Effector CD4-positive, alpha-beta T cell (primary cell): ENCODE data around the gene WDR5.

ENCODE experiments used
- DNase-seq: peaks from one replicate; pipeline ENCODE4 v3.0.0-alpha.2; 2020

Gene WDR5

GRCh38 chr9:134189470-134190231 is 53.8 kb downstream of the WDR5 start:
- DNase-seq, result no peak

- DNase-seq, result no peak
Measured at GRCh38 chr9:134190232-134191121, 54.6 kb downstream of the WDR5 start.

- no peak for DNase-seq
Measured at GRCh38 chr9:134191455-134192209, 55.8 kb downstream of the WDR5 start.

DNA sequence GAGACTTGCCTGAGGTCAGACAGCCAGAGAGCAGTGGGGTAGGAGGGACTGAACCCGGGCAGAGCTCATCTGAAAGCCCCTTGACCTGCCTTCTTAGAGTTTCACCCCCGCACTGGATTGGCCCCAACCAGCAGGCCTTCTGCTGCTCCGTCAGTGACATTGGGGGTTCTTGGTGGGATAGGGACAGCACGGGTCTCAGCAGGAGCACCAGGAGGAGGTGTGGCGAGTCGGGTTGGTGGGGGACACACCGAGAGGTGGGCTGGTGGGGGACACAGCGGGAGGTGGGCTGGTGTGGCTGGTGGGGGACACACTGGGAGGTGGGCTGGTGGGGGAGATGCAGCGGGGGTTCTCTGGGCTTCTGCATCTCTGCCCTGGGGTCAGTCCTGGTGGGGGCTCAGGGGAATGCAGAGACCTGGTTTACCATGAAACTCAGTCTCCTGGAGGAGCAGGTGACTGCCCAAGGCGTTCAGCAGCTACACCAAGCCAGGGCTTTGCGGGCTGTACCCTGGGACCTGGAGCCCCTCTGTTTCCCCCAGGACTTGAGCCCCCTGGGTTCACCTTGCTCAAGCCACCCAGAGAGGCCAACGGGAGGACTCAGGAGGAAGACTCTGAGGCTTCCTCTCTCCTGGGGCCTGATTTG is 56.5 kb downstream of the WDR5 start:
- no peak for DNase-seq

DNA sequence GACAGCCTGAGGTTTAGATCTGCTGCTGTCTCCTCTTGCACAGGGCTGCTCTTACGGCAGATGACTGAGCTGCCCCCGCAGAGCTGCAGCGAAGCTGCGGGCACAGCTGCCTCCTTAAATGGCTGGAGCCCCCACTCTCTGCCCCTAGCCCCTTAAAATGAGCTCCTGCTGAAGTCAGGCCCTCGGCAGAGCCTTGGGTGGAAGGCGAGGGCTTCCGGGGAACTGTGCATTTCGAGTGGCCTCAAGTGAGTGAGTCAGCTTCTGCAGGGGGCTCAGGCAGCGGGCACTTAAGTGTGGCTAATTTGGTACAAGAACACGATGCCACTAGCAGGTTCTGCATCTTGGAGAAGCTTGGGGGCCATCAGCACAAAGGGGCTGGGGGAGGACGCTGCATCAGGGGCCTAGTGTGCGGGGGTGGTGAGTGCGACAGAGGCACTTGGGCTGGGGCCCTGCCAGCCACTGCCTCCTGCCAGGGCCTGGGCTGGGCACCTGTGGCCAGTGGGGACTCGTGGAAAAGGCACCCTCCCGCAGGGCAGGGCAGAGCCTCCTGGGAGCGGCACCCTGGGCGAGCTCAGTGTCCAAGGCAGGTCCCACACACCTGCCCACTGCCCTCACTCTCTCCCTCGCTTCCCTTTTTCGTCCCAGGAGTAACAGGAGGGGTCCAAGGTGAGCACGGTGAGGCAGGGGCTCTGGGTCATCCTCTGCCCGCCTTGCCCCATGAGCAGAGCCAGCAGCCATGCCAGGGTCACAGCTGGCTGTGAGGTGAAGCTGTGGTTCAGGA is 57.3 kb downstream of the WDR5 start:
- DNase-seq, result no peak

DNA sequence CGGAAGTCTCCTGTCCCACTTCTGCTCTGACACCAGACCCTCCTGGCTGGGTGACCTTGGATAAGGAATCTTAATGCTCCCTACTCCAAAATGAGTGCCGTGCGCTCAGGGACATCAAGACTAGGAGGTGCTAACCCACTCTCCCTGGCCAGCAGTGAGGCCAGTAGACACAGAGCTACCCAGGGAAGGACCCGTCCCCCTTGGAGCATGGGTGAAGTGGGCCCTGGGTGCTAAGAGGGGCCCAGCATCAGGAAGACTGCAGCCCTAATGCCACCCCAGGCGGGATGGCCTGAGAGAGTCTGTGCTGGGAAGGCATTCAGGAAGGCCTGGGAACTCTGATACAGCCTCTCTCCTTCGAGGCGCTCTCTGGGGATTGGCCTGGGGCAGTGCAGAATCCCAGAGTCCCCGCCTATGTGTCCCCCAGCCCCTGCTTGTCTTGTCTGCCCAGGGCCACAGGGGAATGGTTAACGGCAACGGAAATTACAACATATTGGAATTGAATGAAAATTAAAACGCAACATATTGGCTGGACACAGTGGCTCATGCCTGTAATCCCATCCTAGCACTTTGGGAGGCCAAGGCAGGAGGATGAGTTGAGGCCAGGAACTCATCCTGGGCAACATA is 58.1 kb downstream of the WDR5 start:
- DNase-seq, result no peak

- DNase-seq, result no peak
Measured at GRCh38 chr9:134195558-134195957, 59.7 kb downstream of the WDR5 start.

DNA sequence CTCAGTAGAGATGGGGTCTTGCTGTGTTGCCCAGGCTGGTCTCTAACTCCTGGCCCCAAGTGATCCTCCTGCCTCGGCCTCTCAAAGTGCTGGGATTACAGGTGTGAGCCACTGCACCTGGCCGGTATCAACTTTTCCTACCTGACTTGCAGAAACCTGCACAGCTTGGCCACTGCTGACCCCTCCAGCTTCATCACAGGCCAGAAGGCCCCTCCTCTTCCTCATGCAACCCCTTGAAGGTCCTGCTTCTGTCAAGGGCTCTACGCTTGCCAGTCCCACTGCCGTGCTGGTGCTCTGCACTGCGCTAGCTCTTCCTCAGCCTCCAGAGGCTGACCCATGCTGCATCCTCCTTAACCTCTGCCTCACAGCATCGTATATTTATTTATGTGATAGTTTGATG is 61.0 kb downstream of the WDR5 start:
- no peak for DNase-seq

DNA sequence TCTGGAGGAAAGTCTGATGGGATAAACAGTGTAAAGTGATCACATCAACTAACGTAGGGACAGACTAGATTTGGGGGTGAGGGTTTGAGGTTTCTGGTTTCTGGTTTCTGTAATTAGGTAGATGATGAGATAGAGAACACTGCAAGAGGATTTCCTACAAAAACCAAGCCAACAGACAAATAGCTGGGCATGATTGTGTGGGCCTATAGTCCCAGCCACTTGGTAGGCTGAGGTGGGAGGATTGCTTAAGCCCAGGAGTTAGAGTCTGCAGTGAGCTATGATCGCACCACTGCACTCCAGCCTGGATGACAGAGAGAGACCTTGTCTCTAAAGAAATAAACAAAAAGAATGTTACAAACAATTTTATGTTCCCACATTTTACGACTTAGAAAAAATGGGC is 62.9 kb downstream of the WDR5 start:
- DNase-seq, result no peak

GRCh38 chr9:134200730-134201129 is 64.8 kb downstream of the WDR5 start:
- no peak for DNase-seq

GRCh38 chr9:134203224-134203623 is 67.3 kb downstream of the WDR5 start:
- no peak for DNase-seq

DNA sequence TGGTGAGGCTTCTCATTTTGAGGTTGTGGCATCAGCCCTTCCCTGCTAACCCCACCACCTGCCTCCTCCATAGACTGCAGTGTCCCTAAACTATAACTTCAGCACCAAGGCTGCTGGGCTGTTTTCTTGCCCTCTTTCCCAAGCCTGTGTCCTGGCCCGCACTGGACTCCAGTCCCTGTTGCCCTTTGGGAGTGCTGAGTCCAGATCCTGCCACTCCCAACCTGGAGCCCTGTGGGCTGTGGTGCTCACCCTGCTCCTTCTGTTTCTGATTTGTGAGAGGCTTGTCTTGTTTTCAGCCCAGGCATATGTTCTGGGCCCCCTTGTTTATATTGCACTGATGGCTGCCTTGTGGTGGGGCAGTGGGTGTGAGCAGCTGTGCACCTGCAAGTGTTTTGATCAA is 68.2 kb downstream of the WDR5 start:
- DNase-seq, result no peak

GRCh38 chr9:134204991-134205578 is 69.2 kb downstream of the WDR5 start:
- DNase-seq, result no peak

- no peak for DNase-seq
Measured at GRCh38 chr9:134205672-134206310, 69.9 kb downstream of the WDR5 start.

GRCh38 chr9:134206311-134207300 is 70.7 kb downstream of the WDR5 start:
- no peak for DNase-seq

GRCh38 chr9:134208310-134208841 is 72.5 kb downstream of the WDR5 start:
- DNase-seq, result no peak

GRCh38 chr9:134208981-134209725 is 73.3 kb downstream of the WDR5 start:
- no peak for DNase-seq
